ENCODE measurements around the gene PSME3IP1.
"Not testable (repeated sequence)": the region's sequence is repeated elsewhere in the genome, so short reads cannot be mapped to it uniquely, and the experiment has no call there.

PSME3IP1 gene

GRCh38 chr16:57185945-57186871 lies at the start of gene PSME3IP1, which contains the start of gene RSPRY1:
Gene PSME3IP1 (minus strand): TSS chr16:57186039. CDS start chr16:57173854, 12,185 bp downstream.
Gene RSPRY1 (plus strand): TSS chr16:57186329. CDS start chr16:57204659, 18,330 bp downstream.
- DNase-seq: peak; percentile 95

- DNase-seq: no peak
Observed at GRCh38 chr16:57235128-57236021, 49.5 kb upstream of the PSME3IP1 start.

GRCh38 chr16:57234707-57235092 lies 48.9 kb upstream of the PSME3IP1 start:
- DNase-seq: no peak

- no peak for DNase-seq
Observed at GRCh38 chr16:57233944-57234706, 48.3 kb upstream of the PSME3IP1 start.

GRCh38 chr16:57231821-57232350 lies 46.0 kb upstream of the PSME3IP1 start:
- DNase-seq: no peak

GRCh38 chr16:57229079-57229478 lies 43.2 kb upstream of the PSME3IP1 start:
- DNase-seq: no peak

GRCh38 chr16:57226701-57227621 lies 41.1 kb upstream of the PSME3IP1 start:
- DNase-seq: no peak

GRCh38 chr16:57225978-57226377 lies 40.1 kb upstream of the PSME3IP1 start:
- DNase-seq: no peak

- DNase-seq: no peak
Observed at GRCh38 chr16:57224651-57225335, 39.0 kb upstream of the PSME3IP1 start.

GRCh38 chr16:57223057-57223456 lies 37.2 kb upstream of the PSME3IP1 start:
- DNase-seq: no peak

GRCh38 chr16:57216968-57217367 lies 31.1 kb upstream of the PSME3IP1 start:
- DNase-seq: no peak

GRCh38 chr16:57213462-57213861 lies 27.6 kb upstream of the PSME3IP1 start:
- no peak for DNase-seq

- no peak for DNase-seq
Observed at GRCh38 chr16:57209780-57210179, 23.9 kb upstream of the PSME3IP1 start.

- no peak for DNase-seq
Observed at GRCh38 chr16:57208926-57209325, 23.1 kb upstream of the PSME3IP1 start.

GRCh38 chr16:57204675-57205074 lies 18.8 kb upstream of the PSME3IP1 start:
- DNase-seq: no peak

- no peak for DNase-seq
Observed at GRCh38 chr16:57203451-57203850, 17.6 kb upstream of the PSME3IP1 start.

- DNase-seq: no peak
Observed at GRCh38 chr16:57202095-57202886, 16.5 kb upstream of the PSME3IP1 start.

GRCh38 chr16:57200926-57201325 lies 15.1 kb upstream of the PSME3IP1 start:
- not testable (repeated sequence) for DNase-seq

- not testable (repeated sequence) for DNase-seq
Observed at GRCh38 chr16:57200321-57200720, 14.5 kb upstream of the PSME3IP1 start.

GRCh38 chr16:57196753-57197152 lies 10.9 kb upstream of the PSME3IP1 start:
- no peak for DNase-seq

All from NCI-H446 treated with DMSO at 0.1 percent for 48 hours (cell line).